KBM-7 (cell line): ENCODE data around the gene UBE2E2.
"Not testable (repeated sequence)": the region's sequence is repeated elsewhere in the genome, so short reads cannot be mapped to it uniquely, and the experiment has no call there.

Experiments
- DNase-seq: peaks from one replicate; pipeline ENCODE4 v3.0.0-alpha.2; 2015
- in situ Hi-C: fragments of 300-500 bp; cut with MboI; formaldehyde crosslinking; loops from 2 replicates; pipeline ENCODE4 v1.14.3; 2020; ENCODE audit warnings: low sequenced_read_pairs, low pct_unique_long_range_greater_than_20kb, mixed read lengths

UBE2E2 gene

DNA sequence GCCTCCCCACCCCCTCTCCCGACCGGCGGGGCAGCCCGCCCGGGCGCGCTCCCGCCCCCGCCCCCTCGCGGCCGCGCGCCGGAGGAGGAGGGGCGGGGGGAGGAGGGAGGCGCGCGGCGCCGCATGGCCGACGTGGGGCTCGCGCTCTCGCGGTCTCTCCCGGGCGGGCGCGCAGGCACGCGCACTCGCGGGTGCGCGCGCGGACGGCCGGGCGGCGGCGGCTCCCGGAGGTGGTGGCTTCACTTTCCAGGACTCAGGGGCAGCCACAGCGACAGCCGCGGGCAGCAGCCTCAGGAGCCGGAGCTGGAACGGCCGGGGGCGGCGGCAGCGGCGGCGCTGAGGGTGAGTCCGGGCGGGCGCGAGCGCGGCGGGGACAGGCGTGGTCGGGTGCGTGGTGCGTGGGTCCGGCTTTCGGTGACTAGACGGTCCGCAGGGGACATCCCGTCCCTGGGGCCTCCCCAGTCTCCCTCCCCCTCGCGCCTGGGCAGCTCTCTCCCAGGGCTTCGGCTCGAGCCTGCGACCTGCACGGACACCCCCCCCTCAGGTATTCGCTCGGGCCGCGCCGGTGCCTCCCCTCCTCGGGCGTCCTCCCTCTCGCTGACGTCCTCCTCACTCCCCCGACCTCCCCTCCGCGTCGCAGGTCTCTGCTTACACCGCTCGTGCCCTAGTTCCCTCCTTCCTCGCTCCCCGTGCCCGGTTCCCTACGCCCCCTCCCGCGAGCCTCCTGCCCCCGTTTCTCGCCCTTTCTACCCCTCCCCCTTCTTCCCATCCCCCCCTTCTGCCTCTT, at the start of gene UBE2E2:
TSS of gene UBE2E2 (plus strand) at position 407 of the 787 bp plus-strand sequence.
- in situ Hi-C loops: no loop called here
- DNase-seq: peak; percentile 72

DNA sequence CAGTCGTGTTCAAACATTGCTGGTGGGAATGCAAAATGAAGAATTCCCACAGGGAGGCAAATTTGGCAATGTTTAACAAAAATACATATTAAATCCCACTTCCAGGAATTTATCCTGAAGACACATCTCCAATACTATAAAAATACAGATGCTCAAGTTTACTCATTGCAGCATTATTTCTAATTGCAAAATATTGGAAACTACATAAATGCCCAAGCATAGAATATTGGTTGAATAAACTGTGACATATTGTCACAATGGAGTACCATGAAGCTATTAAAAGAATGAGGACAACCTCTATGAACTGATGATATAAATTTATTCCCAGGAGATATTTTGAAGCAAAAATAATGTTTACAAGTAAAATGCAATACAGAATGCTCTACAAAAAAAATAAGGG, 49.7 kb upstream of the UBE2E2 start:
- DNase-seq: no peak
- in situ Hi-C loops: no loop called here

DNA sequence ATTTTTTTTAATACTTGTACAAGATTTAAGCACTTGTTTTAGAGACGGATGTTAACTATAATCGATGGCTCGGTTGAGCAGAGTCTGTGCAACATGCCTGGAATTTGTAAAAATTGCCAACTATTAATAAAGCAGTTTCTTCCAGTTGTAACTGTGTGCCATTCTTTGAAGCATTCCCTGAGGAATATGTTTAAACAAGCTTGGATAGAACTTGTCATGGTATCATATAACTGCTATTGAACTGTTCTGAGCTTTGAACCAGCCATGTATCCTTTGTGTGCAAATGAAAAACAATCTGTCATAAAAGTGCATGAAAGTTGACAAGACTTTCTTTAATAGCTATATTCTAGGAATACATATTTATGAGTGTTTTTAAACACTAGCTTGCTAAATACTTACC, 45.8 kb upstream of the UBE2E2 start:
- no peak for DNase-seq
- in situ Hi-C loops: no loop called here

DNA sequence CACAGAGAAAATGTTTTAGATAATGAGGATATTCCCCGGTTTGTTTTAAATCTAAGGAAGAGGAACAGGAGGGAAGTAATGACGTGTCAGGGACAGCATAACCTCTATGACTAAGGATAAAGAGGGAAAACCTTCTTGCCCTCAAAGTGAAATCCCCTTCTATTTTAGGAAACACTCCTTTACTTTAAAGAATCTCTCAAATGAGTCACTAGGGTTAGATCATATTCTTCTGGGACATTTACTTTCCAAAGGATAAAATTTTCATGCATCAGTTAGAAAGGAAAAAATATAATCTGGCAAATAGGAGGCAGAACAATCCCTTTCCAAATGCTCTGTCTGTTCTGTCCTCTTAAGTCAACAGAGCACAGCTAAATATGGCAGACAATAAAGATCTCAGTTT, 43.2 kb upstream of the UBE2E2 start:
- DNase-seq: no peak
- in situ Hi-C loops: no loop called here

DNA sequence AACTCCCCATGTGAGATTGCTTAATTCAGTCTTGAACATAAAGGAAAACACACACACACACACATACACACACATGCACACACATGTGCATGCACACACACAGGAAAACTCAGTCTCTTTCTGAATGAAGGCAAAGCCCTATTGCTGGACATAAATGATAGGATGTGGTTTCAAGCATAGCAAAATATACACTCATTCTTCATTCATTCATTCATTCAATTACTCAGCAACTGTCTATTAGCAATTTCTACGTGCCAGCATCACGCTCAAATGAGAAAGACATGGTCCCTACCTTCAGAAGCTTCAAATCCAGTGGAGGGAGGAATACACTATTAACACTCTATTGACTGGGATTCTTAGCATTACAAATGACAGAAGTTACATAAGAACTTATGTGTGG, 41.8 kb upstream of the UBE2E2 start:
- no peak for DNase-seq
- in situ Hi-C loops: no loop called here

DNA sequence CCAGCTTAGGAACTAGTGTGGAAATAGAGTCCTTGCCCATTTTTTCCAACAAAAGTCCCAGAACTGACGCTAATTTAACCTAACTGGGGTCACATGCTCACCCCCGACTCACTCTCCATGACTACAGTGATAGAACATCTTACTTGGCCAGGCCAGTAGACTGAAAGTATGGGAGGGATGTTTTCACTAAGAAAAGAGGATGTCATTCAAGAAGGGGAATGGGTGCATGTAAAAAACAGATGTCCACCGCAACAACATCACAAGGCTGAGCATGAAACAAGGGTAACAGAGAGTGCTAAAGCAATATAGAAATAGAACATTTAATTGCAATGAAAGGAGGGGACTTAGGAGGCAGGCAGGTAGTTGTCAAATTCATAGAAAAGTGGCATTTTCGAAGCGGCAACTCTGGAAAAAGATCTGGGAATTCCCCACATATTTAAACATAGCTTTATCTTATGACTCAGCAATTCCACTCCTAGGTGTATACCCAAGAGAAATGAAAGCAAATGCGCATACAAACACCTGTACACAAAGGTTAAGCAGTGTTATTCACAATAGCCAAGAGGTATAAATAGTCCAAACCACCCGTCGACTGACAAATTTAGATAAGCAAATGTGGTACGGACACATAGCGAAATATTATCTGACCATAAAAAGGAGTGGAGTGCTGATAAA, 41.1 kb upstream of the UBE2E2 start:
- in situ Hi-C loops: no loop called here

DNA sequence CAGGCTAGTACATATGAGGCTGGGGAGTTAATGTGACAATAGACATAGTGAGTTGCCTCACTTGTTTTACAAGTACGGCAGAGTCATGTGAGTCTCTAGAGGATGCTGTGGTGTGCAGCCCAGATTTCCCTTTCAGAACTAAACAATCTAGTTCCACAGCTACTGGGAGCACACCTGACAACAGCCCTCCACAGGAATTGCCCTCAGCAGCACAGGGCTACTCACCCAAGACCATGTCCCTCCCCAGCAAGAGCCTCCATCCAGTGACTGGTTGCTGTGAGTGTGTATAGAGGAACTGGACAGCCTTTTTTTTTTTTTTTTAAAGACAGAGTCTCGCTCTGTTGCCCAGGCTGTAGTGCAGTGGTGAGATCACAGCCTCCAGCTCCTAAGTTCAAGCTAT, 40.2 kb upstream of the UBE2E2 start:
- DNase-seq: no peak

More for the DNA sequence above, 41.1 kb upstream of the UBE2E2 start:
- no peak for DNase-seq

DNA sequence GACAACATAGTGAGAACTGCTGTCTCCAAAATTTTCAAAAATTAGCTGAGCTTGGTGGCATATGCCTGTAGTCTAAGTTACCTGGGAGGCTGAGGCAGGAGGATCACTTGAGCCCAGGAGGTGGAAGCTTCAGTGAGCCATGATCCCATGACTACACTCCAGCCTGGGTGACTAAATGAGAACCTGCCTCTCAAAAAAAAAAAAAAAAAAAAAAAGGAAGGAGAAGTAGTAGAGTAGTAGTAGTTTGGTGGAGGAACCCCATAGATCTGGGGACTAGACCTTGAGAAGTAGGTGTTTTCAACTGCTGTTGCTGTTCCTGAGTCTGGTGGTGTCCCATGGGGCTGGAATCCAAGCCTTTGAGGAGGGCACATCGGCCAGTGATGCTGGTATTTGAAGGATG, 38.4 kb upstream of the UBE2E2 start:
- in situ Hi-C loops: no loop called here
- DNase-seq: no peak

More for the DNA sequence above, 40.2 kb upstream of the UBE2E2 start:
- in situ Hi-C loops: no loop called here

DNA sequence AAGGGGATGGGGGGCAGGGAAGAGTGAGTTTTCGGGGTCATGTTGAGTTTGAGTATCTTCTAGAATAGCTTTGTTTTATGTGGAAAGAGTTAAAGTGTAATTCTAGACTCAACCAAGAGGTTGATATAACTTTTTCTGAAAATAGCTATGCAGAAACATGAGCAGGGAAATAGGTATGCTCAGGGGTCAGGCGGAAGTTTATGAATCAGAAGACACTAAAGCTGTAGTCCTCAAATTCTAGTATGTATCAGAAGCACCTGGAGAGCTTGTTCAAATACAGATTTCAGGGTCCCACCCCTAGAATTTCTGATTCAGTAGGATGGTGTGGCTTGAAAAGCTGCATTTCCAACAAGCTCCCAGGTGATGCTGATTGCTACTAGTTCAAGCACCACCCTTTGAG, 37.6 kb upstream of the UBE2E2 start:
- in situ Hi-C loops: no loop called here
- no peak for DNase-seq

DNA sequence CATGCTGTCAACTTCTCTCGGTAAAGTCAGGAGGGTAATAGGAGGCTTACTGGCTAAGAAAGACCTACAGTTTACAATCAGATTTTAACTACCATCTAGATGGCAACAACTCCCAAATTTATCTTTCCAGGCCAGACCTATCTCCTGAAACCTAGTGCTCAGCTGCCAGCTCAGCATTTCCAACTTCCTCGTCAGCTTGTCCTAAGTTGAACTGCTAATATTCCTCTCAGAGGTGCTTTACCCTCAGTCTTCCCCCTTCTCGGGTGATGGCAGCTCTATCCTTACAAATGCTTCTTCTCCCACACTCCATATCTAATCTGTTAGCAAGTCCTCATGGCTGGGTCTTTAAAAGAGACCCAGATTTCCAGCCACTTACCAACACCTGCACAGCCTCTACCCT, 36.9 kb upstream of the UBE2E2 start:
- in situ Hi-C loops: no loop called here

DNA sequence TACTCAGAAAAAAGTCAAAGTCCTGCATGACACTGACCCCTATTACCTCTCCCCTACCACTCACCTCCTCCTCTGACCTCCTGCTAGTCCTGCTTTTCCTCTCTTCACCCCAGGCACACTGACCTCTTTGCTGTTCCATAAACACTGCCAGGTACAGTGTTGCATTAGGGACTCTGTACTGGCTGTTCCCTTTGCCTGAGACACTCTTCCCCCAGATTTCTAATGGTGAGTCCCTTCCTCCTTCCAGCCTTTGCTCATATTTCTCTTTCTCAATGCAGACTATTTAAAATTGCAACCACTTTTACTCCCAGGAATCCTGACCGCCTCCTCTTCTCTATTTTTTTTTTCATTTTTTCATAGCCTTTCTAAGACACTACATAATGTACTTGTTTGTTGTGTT, 36.3 kb upstream of the UBE2E2 start:
- in situ Hi-C loops: no loop called here
- no peak for DNase-seq

More for the DNA sequence above, 36.9 kb upstream of the UBE2E2 start:
- no peak for DNase-seq

DNA sequence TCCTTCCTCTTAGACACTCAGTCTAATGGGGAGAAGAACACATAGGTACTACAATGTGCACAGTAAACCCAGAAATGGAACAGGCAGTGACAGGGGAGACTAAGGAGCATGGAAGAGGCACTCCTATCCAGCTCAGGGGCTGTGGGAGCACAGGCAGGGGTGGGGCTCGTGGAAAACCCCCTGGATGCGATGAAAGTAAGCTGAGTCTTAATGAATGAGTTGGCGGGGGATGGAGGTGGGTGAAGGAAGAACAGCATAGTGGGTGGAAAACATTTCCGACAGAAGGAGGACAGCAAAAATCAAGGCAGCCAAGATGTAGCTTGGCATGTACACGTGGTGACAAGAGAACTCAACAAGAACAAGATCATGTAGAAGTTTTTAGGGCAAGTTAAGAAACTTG, 33.6 kb upstream of the UBE2E2 start:
- in situ Hi-C loops: no loop called here
- DNase-seq: no peak

DNA sequence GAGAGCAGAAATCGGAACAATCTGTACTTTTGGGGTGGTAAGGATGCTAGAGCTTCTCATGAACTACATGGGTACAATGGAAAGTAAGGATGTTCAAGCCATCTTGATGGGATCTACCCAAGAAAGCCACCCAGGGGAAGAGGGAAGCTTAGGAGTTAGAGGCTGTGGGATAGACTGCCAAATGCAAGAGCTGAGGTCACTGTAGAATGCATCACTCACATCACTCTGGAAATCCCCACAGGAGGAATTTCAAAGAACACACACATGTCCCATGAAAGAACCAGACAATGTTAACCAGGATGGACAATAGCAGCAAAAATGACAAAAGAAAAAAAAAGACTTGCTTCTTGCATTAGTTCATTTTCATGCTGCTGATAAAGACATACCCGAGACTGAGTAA, 32.8 kb upstream of the UBE2E2 start:
- DNase-seq: no peak
- in situ Hi-C loops: no loop called here

DNA sequence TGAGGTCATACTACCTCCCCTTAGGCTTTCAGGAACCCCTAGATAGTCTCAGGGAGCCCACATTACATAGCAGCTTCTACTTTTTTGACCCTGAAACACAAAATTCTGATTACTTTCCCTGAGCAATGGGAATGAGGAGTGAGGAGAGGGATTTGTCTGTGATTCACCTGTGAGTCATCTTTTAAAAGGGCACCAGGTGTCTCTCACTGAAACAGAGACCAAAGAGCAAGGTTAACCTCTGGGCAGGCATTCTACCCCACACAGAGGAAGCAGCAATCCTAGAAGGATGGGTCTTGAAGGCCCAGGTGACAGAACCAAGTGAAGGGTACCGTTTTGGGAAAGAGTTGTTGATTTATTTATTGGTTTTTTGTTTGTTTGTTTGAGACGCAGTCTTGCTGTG, 31.1 kb upstream of the UBE2E2 start:
- no peak for DNase-seq
- in situ Hi-C loops: no loop called here

DNA sequence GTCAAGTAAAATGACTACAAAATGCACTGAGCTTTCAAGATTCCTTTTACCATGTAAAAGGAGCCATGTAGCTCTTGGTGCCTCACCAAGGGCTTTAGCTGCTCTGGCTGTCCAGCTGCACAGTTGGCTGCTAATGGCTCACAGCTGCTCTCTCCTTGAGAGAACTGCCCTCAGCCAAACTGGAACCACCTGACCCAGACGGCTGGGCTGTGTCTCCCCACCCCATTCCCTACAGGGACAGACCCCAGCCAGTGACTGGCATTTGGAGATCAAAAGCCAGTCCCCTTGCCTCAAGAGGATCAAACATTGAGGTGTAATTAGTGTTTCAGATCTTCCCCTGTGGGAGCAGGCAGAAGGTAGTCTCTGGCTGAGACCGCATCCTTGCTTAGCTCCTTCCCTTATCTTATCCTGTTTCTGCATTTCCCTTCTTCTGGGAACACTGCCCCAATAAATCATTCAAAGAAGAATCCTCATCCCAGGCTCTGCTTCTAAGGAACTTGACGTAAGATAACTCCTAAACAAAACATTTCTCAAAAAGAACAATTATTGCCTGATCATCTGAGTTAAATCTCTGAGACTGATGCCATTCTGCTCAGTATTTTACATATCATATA, 28.6 kb upstream of the UBE2E2 start:
- in situ Hi-C loops: no loop called here

DNA sequence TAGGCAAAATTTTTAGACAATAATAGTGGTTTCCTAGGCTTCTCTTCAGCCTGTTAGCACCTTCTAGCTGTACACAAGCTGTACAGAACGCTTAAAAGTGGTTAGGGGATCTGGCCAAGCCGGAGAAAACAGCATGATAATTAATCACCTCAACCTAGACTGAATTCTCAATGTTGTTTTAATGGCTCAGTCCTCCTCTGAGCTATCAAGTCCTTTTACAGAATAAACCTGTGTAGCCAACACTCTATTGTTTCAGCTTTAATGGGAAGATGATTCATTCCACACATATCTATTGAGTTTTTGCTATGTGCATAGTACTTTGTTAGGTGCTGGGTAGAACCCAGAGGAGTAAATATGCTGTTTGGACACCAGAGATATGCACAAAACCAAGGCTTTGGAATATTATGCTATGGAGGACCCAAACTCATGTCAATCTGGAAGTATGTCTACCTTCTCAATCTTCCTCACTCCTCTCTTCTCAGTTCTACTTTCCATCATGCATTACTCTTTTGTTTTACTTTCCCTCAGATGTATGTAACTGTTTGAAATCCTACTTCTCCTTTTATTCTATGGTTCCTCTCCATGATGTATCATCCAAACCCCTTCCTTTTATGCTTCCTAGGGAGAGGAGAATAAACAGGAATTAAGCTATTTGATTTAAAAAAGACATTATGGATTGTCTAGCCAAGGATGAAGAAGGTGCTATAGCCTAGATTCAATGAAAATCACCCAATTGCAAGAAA, 27.6 kb upstream of the UBE2E2 start:
- no peak for DNase-seq
- in situ Hi-C loops: no loop called here

More for the DNA sequence above, 28.6 kb upstream of the UBE2E2 start:
- DNase-seq: no peak

DNA sequence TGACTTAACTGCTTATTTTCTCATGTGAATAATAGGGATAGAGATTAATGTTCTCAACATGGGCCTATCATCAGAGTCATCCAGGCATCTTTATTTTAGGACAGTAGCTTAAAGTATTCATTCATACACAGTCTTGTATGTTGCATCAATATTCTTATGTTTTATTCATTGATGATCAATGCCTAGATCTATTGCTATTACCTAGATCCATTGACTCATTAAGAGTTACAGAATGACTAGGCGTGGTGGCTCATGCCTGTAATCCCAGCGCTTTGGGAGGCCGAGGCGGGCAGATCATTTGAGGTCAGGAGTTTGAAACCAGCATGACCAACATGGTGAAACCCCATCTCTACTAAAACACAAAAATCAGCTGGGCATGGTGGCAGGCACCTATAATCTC, 26.3 kb upstream of the UBE2E2 start:
- in situ Hi-C loops, DNase-seq: not testable (repeated sequence)

DNA sequence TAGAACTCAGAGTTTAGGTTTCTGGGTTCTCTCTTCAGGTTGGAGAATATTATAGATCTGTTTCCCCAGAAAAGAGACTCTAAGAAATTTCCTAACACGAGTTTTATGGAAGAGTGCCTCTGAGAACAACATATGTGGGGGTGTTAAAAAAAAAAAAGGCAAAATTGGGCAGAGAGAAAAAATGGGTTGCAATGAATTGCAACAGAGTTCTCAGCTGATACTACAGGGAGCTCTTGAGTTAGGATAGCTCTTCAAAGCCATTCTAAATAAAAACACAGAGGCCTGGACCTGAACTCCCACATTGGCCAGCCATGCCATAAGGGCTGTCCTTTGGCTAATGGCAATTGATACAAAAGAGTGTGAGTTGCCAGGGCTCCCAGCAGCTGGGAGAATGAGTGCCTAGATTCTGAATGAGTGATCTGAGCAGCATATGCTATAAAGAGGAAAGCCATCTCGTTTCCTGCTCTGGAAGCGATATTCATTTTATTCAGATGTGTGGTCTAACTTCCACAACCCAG, 20.1 kb upstream of the UBE2E2 start:
- in situ Hi-C loops: no loop called here
- DNase-seq: no peak

DNA sequence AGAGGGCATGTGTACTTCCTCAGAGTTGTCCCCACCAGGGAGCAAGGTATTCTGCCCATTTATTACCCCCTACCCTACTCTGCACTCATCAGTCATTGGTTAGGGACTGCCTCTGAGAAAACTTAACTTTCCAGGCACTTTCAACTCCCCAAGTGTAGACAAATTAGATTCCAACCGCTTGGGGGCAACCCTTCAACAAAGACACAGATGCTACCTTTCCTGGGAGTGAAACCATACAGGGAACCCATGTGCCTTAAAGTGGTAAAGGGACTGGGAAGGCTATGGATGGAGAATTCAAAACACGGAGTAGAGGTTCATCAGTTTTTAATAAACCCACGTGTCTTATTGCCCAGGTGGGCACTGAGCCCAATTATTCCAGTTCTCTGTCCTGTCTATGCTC, 19.4 kb upstream of the UBE2E2 start:
- in situ Hi-C loops: no loop called here
- peak; percentile 53 for DNase-seq
